HEK293T (cell line): ENCODE results near the gene KLK8.

Experiments used
- CTCF ChIA-PET: fragments of 350-600 bp; formaldehyde crosslinking; extraction: SDS; loops from one replicate; lab custom pipeline; 2021; ENCODE audit warnings: antibody characterized with exemption, inconsistent platforms; lab: Yijun Ruan, JAX
- POLR2A ChIA-PET: fragments of 350-600 bp; formaldehyde crosslinking; extraction: SDS; loops from one replicate; lab custom pipeline; 2020; ENCODE audit warnings: antibody characterized with exemption, inconsistent platforms; lab: Yijun Ruan, JAX
- DNase-seq: peaks from one replicate; pipeline ENCODE4 v3.0.0; 2012; ENCODE audit warnings: mixed read lengths; ENCODE audit errors: extremely low spot score
- ARNT ChIP-seq: fragments of 450-650 bp; IDR thresholded peaks from 2 replicates; pipeline ENCODE4 v1.6.1; 2017; ENCODE audit warnings: mild to moderate bottlenecking
- BHLHE40 ChIP-seq: fragments of 450-650 bp; IDR thresholded peaks from 2 replicates; pipeline ENCODE4 v1.6.1; 2016; ENCODE audit warnings: mild to moderate bottlenecking, moderate library complexity, borderline replicate concordance
- CTBP1 ChIP-seq: fragments of 450-650 bp; IDR thresholded peaks from 2 replicates; pipeline ENCODE4 v1.6.1; 2016; ENCODE audit warnings: borderline replicate concordance
- ELF4 ChIP-seq: fragments of 450-650 bp; IDR thresholded peaks from 2 replicates; pipeline ENCODE4 v1.6.1; 2017; ENCODE audit warnings: antibody characterized with exemption
- FOXA1 ChIP-seq: fragments of 450-650 bp; IDR thresholded peaks from 2 replicates; pipeline ENCODE4 v1.6.1; 2016; ENCODE audit warnings: mild to moderate bottlenecking
- FOXK2 ChIP-seq: fragments of 450-650 bp; IDR thresholded peaks from 2 replicates; pipeline ENCODE4 v1.6.1; 2016; ENCODE audit warnings: mild to moderate bottlenecking
- FOXM1 ChIP-seq: fragments of 450-650 bp; IDR thresholded peaks from 2 replicates; pipeline ENCODE4 v1.6.1; 2017; ENCODE audit warnings: mild to moderate bottlenecking, borderline replicate concordance
- HDGF ChIP-seq: fragments of 450-650 bp; IDR thresholded peaks from 2 replicates; pipeline ENCODE4 v1.6.1; 2017; ENCODE audit warnings: antibody characterized with exemption, borderline replicate concordance
- L3MBTL2 ChIP-seq: fragments of 450-650 bp; conservative IDR thresholded peaks from 2 replicates; pipeline ENCODE4 v1.6.1; 2016; ENCODE audit warnings: mild to moderate bottlenecking
- LEF1 ChIP-seq: fragments of 450-650 bp; IDR thresholded peaks from 2 replicates; pipeline ENCODE4 v1.6.1; 2017; ENCODE audit warnings: mild to moderate bottlenecking, borderline replicate concordance
- NFRKB ChIP-seq: fragments of 450-650 bp; IDR thresholded peaks from 2 replicates; pipeline ENCODE4 v1.6.1; 2016; ENCODE audit warnings: mild to moderate bottlenecking, moderate library complexity
- PKNOX1 ChIP-seq: fragments of 450-650 bp; IDR thresholded peaks from 2 replicates; pipeline ENCODE4 v1.6.1; 2016
- SP1 ChIP-seq: fragments of 450-650 bp; IDR thresholded peaks from 2 replicates; pipeline ENCODE4 v1.6.1; 2017
- SUZ12 ChIP-seq: fragments of 450-650 bp; IDR thresholded peaks from 2 replicates; pipeline ENCODE4 v1.6.1; 2016; ENCODE audit warnings: mild to moderate bottlenecking
- TARDBP ChIP-seq: fragments of 450-650 bp; IDR thresholded peaks from 2 replicates; pipeline ENCODE4 v1.6.1; 2016
- ZNF384 ChIP-seq: fragments of 450-650 bp; IDR thresholded peaks from 2 replicates; pipeline ENCODE4 v1.6.1; 2016

KLK8 gene

GRCh38 chr19:50964266-50964665, 37.1 kb downstream of the KLK8 start:
- ChIA-PET CTCF (no interaction called here), POLR2A (no interaction called here)
- no peak for DNase-seq
- TF ChIP-seq PKNOX1: no peak
- no peak for TF ChIP-seq ARNT
- TF ChIP-seq BHLHE40: no peak
- TF ChIP-seq HDGF: no peak

- ChIA-PET CTCF (interaction anchor here (0.6 kb wide), 1 partner anchor 239 kb away, joined by 4 read pairs; no protein-coding TSS in a partner anchor), POLR2A (no interaction called here)
- no peak for DNase-seq
- no peak for TF ChIP-seq PKNOX1
- no peak for TF ChIP-seq LEF1
Observed at GRCh38 chr19:50963381-50963780, 38.0 kb downstream of the KLK8 start.

- CTCF ChIA-PET: no interaction called here
- DNase-seq: no peak
- TF ChIP-seq CTBP1 (no peak), ARNT (no peak), ELF4 (no peak), ZNF384 (no peak), FOXM1 (no peak), SP1 (no peak)
- POLR2A ChIA-PET: no interaction called here
Observed at GRCh38 chr19:50962245-50962644, 39.2 kb downstream of the KLK8 start.

GRCh38 chr19:50959731-50960500, 41.5 kb downstream of the KLK8 start:
- DNase-seq: no peak
- TF ChIP-seq ELF4: no peak
- TF ChIP-seq FOXM1: no peak
- TF ChIP-seq LEF1: no peak
- no peak for TF ChIP-seq SP1
- no peak for TF ChIP-seq PKNOX1
- no peak for TF ChIP-seq L3MBTL2
- TF ChIP-seq FOXK2: no peak
- no peak for TF ChIP-seq TARDBP
- TF ChIP-seq ZNF384: no peak
- TF ChIP-seq HDGF: no peak
- no peak for TF ChIP-seq ARNT
- no peak for TF ChIP-seq SUZ12
- no peak for TF ChIP-seq CTBP1
- no peak for TF ChIP-seq BHLHE40
- POLR2A ChIA-PET: no interaction called here
- CTCF ChIA-PET: no interaction called here

- no peak for DNase-seq
- ChIA-PET CTCF (no interaction called here), POLR2A (no interaction called here)
- TF ChIP-seq BHLHE40: no peak
- TF ChIP-seq L3MBTL2: no peak
- TF ChIP-seq FOXM1: no peak
- TF ChIP-seq FOXA1: no peak
- TF ChIP-seq ELF4: no peak
- no peak for TF ChIP-seq SUZ12
- no peak for TF ChIP-seq LEF1
Observed at GRCh38 chr19:50957587-50957986, 43.8 kb downstream of the KLK8 start.

GRCh38 chr19:50952910-50953309, 48.5 kb downstream of the KLK8 start, which contains the start of gene KLK5:
KLK5 (minus strand) TSS chr19:50953038; CDS start chr19:50952657, 381 bp downstream.
- TF ChIP-seq NFRKB: no peak
- no peak for TF ChIP-seq BHLHE40
- no peak for TF ChIP-seq FOXA1
- TF ChIP-seq CTBP1: no peak
- TF ChIP-seq ARNT: no peak
- TF ChIP-seq L3MBTL2: no peak
- no peak for TF ChIP-seq LEF1
- POLR2A ChIA-PET: no interaction called here
- CTCF ChIA-PET: no interaction called here
- no peak for DNase-seq

GRCh38 chr19:50949861-50950260, 51.5 kb downstream of the KLK8 start:
- POLR2A ChIA-PET: no interaction called here
- TF ChIP-seq BHLHE40 (no peak), TARDBP (no peak), L3MBTL2 (no peak), PKNOX1 (no peak), SUZ12 (no peak), ARNT (no peak), FOXK2 (no peak), ELF4 (no peak), HDGF (no peak), LEF1 (no peak), NFRKB (no peak), FOXA1 (no peak), ZNF384 (no peak), CTBP1 (no peak), SP1 (no peak), FOXM1 (no peak)
- DNase-seq: no peak
- CTCF ChIA-PET: no interaction called here
